Hepatocyte (in vitro differentiated cells): ENCODE results near the gene KRT222.

Source experiments
- EZH2 ChIP-seq: fragments of 200-600 bp; sonication (generic); IDR thresholded peaks from 2 replicates; pipeline ENCODE4 v1.6.1; 2016; ENCODE audit warnings: antibody characterized with exemption, mild to moderate bottlenecking, borderline replicate concordance
- EZH2phosphoT487 ChIP-seq: fragments of 200-600 bp; sonication (generic); IDR thresholded peaks from one replicate; pipeline ENCODE4 v1.6.1; 2018; ENCODE audit warnings: antibody characterized with exemption, mild to moderate bottlenecking, low read depth, moderate library complexity; ENCODE audit not compliant: unreplicated experiment, severe bottlenecking
- TF ChIP-seq, protein P1 (sequence below): fragments of 200-600 bp; sonication (generic); IDR thresholded peaks from 2 replicates; pipeline ENCODE4 v1.5.1; 2016; ENCODE audit warnings: antibody characterized with exemption, mild to moderate bottlenecking; ENCODE audit not compliant: poor library complexity

DNA sequence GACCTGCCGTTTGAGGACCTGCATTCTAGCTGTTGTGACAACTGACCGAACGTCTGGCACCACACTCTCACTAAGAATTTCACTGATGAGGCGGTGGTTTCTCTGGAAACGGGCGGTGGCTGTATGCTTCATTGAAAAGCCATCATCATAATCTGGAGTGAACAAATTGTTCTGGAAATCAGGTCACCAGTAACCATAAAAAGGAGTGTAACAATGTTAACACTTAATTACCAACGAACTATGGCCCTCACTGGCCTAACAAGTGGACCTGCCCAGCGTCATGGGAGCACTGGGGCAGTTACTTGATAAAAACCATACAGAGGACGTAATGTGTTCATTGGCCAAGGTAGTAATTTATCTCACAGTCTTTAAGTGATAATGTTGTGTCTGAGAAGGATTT is 32.8 kb downstream of the KRT222 start:
- TF ChIP-seq, protein P1, sequence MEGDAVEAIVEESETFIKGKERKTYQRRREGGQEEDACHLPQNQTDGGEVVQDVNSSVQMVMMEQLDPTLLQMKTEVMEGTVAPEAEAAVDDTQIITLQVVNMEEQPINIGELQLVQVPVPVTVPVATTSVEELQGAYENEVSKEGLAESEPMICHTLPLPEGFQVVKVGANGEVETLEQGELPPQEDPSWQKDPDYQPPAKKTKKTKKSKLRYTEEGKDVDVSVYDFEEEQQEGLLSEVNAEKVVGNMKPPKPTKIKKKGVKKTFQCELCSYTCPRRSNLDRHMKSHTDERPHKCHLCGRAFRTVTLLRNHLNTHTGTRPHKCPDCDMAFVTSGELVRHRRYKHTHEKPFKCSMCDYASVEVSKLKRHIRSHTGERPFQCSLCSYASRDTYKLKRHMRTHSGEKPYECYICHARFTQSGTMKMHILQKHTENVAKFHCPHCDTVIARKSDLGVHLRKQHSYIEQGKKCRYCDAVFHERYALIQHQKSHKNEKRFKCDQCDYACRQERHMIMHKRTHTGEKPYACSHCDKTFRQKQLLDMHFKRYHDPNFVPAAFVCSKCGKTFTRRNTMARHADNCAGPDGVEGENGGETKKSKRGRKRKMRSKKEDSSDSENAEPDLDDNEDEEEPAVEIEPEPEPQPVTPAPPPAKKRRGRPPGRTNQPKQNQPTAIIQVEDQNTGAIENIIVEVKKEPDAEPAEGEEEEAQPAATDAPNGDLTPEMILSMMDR, result no peak
- TF ChIP-seq EZH2 (no peak), EZH2phosphoT487 (no peak)
